ENCODE results near the gene SAGE1.
"Not testable (repeated sequence)": the region's sequence is repeated elsewhere in the genome, so short reads cannot be mapped to it uniquely, and the experiment has no call there.

- TF ChIP-seq POLR2A (IDR thresholded peaks at IDR 0.05; ENCODE audit: low read depth); POLR2AphosphoS5 (IDR thresholded peaks at IDR 0.05); CTCF (IDR thresholded peaks at IDR 0.05): not testable (repeated sequence)
Measured at GRCh38 chrX:135854438-135854837, 39.1 kb upstream of the SAGE1 start, which contains the start of gene CT45A8.

Data from esophagus muscularis mucosa (tissue), 3 donors.